GM10847 (cell line): ENCODE measurements around the gene TMEM247.

Experiments used
- POLR2A ChIP-seq: IDR thresholded peaks from 2 replicates; pipeline ENCODE4 v1.6.1; 2011; ENCODE audit not compliant: insufficient read length; ENCODE audit errors: extremely low read depth

The TMEM247 gene

GRCh38 chr2:46477925-46478324 is 1.4 kb upstream of the TMEM247 start:
- no peak for TF ChIP-seq POLR2A

- TF ChIP-seq POLR2A: no peak
Measured at GRCh38 chr2:46480562-46480961, 1.2 kb downstream of the TMEM247 start.

GRCh38 chr2:46481198-46482193 is 2.1 kb downstream of the TMEM247 start:
- TF ChIP-seq POLR2A: no peak

GRCh38 chr2:46482490-46482889 is 3.1 kb downstream of the TMEM247 start:
- no peak for TF ChIP-seq POLR2A

GRCh38 chr2:46485002-46485401 is 5.6 kb downstream of the TMEM247 start:
- no peak for TF ChIP-seq POLR2A

- TF ChIP-seq POLR2A: no peak
Measured at GRCh38 chr2:46486436-46486835, 7.1 kb downstream of the TMEM247 start.

- TF ChIP-seq POLR2A: no peak
Measured at GRCh38 chr2:46487667-46488335, 8.4 kb downstream of the TMEM247 start.

- no peak for TF ChIP-seq POLR2A
Measured at GRCh38 chr2:46488389-46488788, 9.0 kb downstream of the TMEM247 start.

GRCh38 chr2:46489423-46490174 is 10.2 kb downstream of the TMEM247 start:
- TF ChIP-seq POLR2A: no peak

- TF ChIP-seq POLR2A: no peak
Measured at GRCh38 chr2:46490521-46491141, 11.3 kb downstream of the TMEM247 start.

- TF ChIP-seq POLR2A: no peak
Measured at GRCh38 chr2:46492301-46492700, 12.9 kb downstream of the TMEM247 start.

GRCh38 chr2:46493241-46493970 is 14.0 kb downstream of the TMEM247 start:
- TF ChIP-seq POLR2A: no peak

GRCh38 chr2:46493971-46494250 is 14.5 kb downstream of the TMEM247 start:
- no peak for TF ChIP-seq POLR2A

- no peak for TF ChIP-seq POLR2A
Measured at GRCh38 chr2:46494596-46494995, 15.2 kb downstream of the TMEM247 start.
